ENCODE data around the gene ACVRL1. TPM values are rescaled to one million over a fixed set of nuclear protein-coding genes. Genes with fewer than 3 reads are reported as not detected.

Gene ACVRL1
- polyA plus RNA-seq, 1 donor (not counting 4 experiments of a cell fraction or from before 2014, with no cell fraction given): not detected

DNA sequence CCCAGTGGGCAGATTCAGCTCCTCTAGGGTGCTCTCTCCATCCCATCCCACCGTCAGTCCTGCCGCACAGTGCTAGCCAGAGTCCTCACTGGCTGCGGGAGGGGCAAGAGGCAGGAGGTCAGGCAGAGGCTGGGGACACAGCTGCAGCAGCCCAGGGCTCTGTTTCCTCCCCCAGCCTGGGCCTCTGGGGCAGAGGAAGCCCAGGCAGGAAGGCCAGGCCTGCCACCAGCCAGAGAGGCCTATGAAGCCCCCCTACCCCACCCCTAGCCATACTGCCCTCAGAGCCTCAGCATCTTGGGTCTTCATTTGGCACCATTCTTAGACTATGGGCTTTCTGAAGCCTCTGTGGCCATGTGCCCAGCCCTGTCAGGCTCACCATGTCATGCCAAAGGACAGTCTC, 3.4 kb downstream of the ACVRL1 start:
- Histone ChIP-seq H2AFZ (ENCODE audit: control insufficient read depth, low read length) (no peak overlapping the region), H3K36me3 (ENCODE audit: control insufficient read depth in 2 of 2, extremely low read depth in 1 of 2, insufficient read depth in 2 of 2, low read length in 2 of 2) (no peaks in the 10 kb centered on the region), H3K79me2 (ENCODE audit: control insufficient read depth, insufficient read depth, low read length) (no peaks in the 10 kb centered on the region), H3K9me1 (ENCODE audit: control insufficient read depth, extremely low read depth, insufficient read depth, low read length) (no peaks in the 10 kb centered on the region), H3K27me3 (ENCODE audit: control insufficient read depth, extremely low read depth, insufficient read depth, low read length) (peaks cover 31% of the 10 kb centered on the region), H4K20me1 (ENCODE audit: control insufficient read depth, extremely low read depth, insufficient read depth, low read length) (no peaks in the 10 kb centered on the region), H3K27ac (ENCODE audit: control insufficient read depth, insufficient read depth, low read length) (no peak overlapping the region), H3K4me1 (ENCODE audit: control insufficient read depth, extremely low read depth, insufficient read depth, low read length) (peaks cover 3% of the 10 kb centered on the region), H3K9me3 (ENCODE audit: control insufficient read depth, low read depth, low read length) (no peaks in the 10 kb centered on the region), H3K4me3 (ENCODE audit: control insufficient read depth in 2 of 3, extremely low read depth in 1 of 3, insufficient read depth in 2 of 3, low read depth in 1 of 3, low read length in 3 of 3) (no peak overlapping the region), H3K9ac (ENCODE audit: control insufficient read depth, extremely low read depth, insufficient read depth, low read length) (no peak overlapping the region), H3K4me2 (ENCODE audit: control insufficient read depth, extremely low read depth, insufficient read depth, low read depth, low read length) (no peak overlapping the region)
- no peak for DNase-seq (ENCODE audit: low read depth, low spot score)
- TF ChIP-seq, protein P1, sequence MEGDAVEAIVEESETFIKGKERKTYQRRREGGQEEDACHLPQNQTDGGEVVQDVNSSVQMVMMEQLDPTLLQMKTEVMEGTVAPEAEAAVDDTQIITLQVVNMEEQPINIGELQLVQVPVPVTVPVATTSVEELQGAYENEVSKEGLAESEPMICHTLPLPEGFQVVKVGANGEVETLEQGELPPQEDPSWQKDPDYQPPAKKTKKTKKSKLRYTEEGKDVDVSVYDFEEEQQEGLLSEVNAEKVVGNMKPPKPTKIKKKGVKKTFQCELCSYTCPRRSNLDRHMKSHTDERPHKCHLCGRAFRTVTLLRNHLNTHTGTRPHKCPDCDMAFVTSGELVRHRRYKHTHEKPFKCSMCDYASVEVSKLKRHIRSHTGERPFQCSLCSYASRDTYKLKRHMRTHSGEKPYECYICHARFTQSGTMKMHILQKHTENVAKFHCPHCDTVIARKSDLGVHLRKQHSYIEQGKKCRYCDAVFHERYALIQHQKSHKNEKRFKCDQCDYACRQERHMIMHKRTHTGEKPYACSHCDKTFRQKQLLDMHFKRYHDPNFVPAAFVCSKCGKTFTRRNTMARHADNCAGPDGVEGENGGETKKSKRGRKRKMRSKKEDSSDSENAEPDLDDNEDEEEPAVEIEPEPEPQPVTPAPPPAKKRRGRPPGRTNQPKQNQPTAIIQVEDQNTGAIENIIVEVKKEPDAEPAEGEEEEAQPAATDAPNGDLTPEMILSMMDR (optimal IDR thresholded peaks at IDR 0.05 in 1 of 3, IDR thresholded peaks at IDR 0.05 in 1 of 3, conservative IDR thresholded peaks at IDR 0.05 in 1 of 3; ENCODE audit: extremely low read depth in 1 of 3, insufficient read depth in 2 of 3, low read length in 3 of 3): no peak
- TF ChIP-seq EZH2 (IDR thresholded peaks at IDR 0.05; ENCODE audit: low read length): no peak
- dilution Hi-C loops (cut with MboI; ENCODE audit: extremely low pct_ligation_motif_present, low sequenced_read_pairs): no loop called here
- FAIRE-seq: no peak

DNA sequence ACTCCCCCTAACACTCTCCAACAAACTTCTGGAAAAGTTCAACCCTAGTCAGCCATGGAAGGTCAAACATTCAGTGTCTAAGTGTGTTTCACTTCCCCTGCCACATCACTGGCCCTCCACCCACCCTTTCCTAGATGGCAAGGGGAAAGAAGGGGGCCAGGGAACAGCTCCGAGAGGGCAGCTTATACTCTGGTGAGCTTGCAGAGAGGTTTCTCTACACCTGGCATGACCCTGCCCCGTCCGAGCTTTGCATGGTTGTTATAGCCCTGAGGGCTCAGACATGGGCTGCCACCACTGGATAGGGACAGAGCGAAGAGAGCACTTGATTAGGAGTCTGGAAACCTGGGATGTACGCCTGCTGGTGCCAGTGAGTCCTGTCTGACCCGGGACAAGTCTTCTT, 4.0 kb downstream of the ACVRL1 start:
- Histone ChIP-seq H3K4me2 (ENCODE audit: control insufficient read depth, extremely low read depth, insufficient read depth, low read depth, low read length) (no peak overlapping the region), H3K27ac (ENCODE audit: control insufficient read depth, insufficient read depth, low read length) (no peak overlapping the region), H3K4me3 (ENCODE audit: control insufficient read depth in 2 of 3, extremely low read depth in 1 of 3, insufficient read depth in 2 of 3, low read depth in 1 of 3, low read length in 3 of 3) (no peak overlapping the region), H3K9me3 (ENCODE audit: control insufficient read depth, low read depth, low read length) (no peaks in the 10 kb centered on the region), H3K27me3 (ENCODE audit: control insufficient read depth, extremely low read depth, insufficient read depth, low read length) (peaks cover 25% of the 10 kb centered on the region), H3K36me3 (ENCODE audit: control insufficient read depth in 2 of 2, extremely low read depth in 1 of 2, insufficient read depth in 2 of 2, low read length in 2 of 2) (no peaks in the 10 kb centered on the region), H4K20me1 (ENCODE audit: control insufficient read depth, extremely low read depth, insufficient read depth, low read length) (no peaks in the 10 kb centered on the region), H3K9ac (ENCODE audit: control insufficient read depth, extremely low read depth, insufficient read depth, low read length) (no peak overlapping the region), H3K4me1 (ENCODE audit: control insufficient read depth, extremely low read depth, insufficient read depth, low read length) (no peaks in the 10 kb centered on the region), H2AFZ (ENCODE audit: control insufficient read depth, low read length) (no peak overlapping the region), H3K79me2 (ENCODE audit: control insufficient read depth, insufficient read depth, low read length) (no peaks in the 10 kb centered on the region), H3K9me1 (ENCODE audit: control insufficient read depth, extremely low read depth, insufficient read depth, low read length) (no peaks in the 10 kb centered on the region)
- DNase-seq (ENCODE audit: low read depth, low spot score): no peak
- TF ChIP-seq EZH2 (IDR thresholded peaks at IDR 0.05; ENCODE audit: low read length): no peak
- TF ChIP-seq, protein P1 (optimal IDR thresholded peaks at IDR 0.05 in 1 of 3, IDR thresholded peaks at IDR 0.05 in 1 of 3, conservative IDR thresholded peaks at IDR 0.05 in 1 of 3; ENCODE audit: extremely low read depth in 1 of 3, insufficient read depth in 2 of 3, low read length in 3 of 3): no peak
- no peak for FAIRE-seq
- dilution Hi-C loops (cut with MboI; ENCODE audit: extremely low pct_ligation_motif_present, low sequenced_read_pairs): no loop called here

All from keratinocyte (primary cell).